M059J (cell line): Measurements from ENCODE around the gene ADAMTS17. TPM values are rescaled to one million over a fixed set of nuclear protein-coding genes. Genes with fewer than 3 reads are reported as not detected.
A peak's percentile ranks its signal among the peaks of the same experiment; 100 is the strongest.
"Not testable (repeated sequence)": the region's sequence is repeated elsewhere in the genome, so short reads cannot be mapped to it uniquely, and the experiment has no call there.

Source experiments
- DNase-seq: peaks from one replicate; pipeline ENCODE4 v3.0.0-alpha.2; 2012; ENCODE audit warnings: low read depth
- total RNA-seq: library from RNA; depleted of rRNA; stranded (reverse); fragments of >200 nt; shearing (Covaris generic); gene quantifications from 2 replicates; pipeline ENCODE4 v1.2.3, GENCODE V29; 2014

ADAMTS17 gene
- total RNA-seq, 1 experiment from 2014 or later: 0.02 TPM

DNA sequence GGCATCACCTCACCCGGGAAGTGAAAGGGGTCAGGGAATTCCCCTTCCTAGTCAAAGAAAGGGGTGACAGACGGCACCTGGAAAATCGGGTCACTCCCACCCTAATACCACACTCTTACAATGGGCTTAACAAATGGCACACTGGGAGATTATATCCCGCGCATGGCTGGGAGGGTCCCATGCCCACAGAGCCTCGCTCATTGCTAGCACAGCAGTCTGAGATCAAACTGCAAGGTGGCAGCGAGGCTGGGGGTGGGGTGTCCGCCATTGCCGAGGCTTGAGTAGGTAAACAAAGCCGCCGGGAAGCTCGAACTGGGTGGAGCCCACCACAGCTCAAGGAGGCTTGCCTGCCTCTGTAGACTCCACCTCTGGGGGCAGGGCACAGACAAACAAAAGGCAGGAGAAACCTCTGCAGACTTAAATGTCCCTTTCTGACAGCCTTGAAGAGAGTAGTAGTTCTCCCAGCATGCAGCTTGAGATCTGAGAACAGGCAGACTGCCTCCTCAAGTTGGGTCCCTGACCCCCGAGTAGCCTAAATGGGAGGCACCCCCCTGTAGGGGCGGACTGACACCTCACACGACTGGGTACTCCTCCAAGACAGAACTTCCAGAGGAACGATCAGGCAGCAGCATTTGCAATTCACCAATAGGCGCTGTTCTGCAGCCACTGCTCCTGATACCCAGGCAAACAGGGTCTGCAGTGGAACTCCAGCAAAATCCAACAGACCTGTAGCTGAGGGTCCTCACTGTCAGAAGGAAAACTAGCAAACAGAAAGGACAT, 257.5 kb downstream of the ADAMTS17 start:
- DNase-seq: not testable (repeated sequence)

DNA sequence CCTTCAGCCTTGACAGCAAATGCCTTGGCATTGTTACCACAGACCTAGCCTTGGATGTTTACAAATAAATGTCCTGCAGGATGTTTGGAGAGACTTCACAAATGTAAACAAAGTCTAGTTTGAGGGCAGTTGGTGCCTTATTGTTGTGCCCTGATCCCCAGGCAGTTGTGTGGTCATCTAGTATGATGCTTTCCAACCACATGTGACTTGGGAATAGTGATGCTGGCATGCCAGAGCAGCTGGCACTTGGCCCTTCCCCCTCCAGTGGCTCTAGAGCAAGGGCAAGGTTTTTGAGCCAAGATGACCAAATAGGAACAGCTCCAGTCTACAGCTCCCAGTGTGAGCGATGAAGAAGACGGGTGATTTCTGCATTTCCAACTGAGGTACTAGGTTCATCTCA, 258.2 kb downstream of the ADAMTS17 start:
- peak; percentile 47 for DNase-seq

DNA sequence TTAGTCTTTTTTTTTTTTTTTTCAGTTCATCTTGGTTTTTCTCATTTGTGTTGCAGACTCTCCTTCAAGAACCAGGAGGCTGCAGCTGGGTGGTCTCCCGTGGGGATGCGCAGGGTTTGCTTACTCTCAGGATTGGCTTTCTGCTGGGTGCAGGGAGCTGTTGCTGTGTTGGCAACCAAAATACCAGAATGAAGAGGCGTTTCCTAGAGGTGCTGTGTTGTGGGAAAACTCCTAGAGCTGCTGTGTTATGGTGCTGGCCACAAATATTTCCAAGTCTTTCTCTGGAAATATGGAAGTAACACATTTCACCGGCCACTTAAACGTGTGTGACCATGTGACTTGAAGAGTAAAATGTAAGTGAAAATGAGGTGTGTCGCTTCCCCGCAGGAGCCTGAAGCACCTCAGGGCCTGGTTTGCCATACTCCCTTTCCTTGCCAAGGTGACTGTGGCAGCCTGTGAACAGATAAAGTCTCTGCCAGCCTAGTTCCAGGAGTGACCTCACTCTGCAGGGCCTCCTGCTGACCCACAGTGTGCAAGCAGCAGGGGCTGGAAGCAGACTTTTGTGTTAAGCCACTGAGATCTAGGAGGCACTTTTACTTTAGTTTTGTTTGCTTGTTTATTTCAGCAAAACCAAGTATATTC, 258.9 kb downstream of the ADAMTS17 start:
- DNase-seq: peak; percentile 12

GRCh38 chr15:100081454-100081853, 260.3 kb downstream of the ADAMTS17 start:
- no peak for DNase-seq

DNA sequence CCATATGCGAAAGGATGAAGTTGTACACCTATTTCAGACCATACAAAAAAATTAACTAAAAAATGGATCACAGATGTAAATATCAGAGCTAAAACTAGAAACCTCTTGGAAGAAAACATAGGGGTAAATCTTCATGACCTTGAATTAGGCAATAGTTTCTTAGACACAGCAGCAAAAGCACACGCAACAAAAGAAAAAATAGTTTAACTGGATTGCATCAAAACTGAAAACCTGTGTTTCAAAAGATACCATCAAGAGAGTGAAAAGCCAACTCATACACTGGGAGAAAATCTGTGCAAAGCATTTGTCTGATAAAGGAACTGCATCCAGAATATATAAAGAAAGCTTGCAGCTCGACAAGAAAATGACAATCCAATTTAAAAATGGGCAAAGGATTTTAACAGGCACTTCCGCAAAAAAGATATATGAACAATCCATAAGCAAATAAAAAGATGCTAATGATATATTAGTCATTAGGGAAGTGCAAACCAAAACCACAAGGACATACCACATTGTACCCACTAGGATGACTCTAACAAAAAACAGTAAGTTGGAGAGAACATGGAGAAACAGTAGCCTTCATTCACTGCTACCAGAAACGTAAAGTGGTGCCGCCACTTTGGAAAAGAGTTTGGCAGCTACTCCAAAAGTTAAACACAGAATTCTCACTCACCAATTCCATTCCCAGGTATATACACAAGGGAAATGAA, 263.1 kb downstream of the ADAMTS17 start:
- peak; percentile 36 for DNase-seq

DNA sequence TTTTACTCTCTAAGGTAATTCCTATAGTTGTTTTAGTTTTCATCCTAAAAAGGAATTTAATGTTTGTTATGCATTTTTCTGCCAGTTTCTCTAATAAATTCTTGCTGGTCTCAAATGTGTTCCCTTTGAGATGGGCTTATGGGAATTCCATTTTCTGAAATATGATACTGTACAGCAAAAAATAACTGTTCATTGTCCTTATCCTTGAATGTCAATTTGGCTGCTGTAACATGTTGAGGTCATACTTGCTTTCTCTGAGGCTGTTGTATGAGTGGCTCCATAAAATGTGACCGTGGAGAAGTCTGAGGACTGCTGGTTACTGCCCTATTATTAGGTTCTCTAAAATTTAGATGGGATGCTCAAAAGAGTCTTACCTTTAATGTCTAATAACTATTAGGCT, 266.5 kb downstream of the ADAMTS17 start:
- DNase-seq: no peak

DNA sequence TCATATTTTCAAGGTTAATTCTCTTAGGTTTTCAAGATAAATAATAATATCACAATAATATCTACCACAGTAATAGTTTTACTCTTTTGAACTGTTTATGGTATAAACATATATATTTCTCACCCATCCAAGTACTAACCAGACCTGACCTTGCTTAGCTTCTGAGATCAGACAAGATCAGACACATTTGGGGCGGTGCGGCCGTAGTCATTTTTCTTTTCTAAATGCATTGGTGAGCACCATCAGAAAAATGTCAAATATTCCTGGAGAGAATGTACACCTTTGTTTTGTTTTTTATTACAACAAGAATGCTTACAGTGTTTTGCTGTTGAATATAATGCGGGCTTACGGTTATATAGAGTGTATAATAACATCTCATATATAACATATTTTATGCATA, 267.8 kb downstream of the ADAMTS17 start:
- DNase-seq: no peak

DNA sequence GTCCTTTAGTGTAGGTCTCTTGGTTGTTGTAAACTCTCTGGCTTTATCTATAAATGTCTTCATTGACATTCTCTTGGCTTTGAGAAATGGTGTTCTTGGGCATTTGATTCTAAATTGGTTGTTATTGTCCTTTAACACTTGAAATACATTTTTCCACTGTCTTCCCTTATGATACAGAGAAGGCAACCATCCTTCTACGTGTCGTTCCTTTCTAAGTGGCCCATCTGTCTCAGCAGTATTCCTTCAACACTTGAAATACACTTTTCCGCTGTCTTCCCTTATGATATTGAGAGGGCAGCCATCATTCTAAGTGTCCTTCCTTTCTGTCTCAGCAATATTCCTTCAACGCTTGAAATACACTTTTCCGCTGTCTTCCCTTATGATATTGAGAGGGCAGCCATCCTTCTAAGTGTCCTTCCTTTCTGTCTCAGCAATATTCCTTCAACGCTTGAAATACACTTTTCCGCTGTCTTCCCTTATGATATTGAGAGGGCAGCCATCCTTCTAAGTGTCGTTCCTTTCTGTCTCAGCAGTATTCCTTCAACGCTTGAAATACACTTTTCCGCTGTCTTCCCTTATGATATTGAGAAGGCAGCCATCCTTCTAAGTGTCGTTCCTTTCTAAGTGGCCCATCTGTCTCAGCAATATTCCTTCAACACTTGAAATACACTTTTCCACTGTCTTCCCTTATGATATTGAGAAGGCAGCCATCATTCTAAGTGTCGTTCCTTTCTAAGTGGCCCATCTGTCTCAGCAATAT, 275.1 kb downstream of the ADAMTS17 start:
- DNase-seq: not testable (repeated sequence)

GRCh38 chr15:100061944-100062343, 279.8 kb downstream of the ADAMTS17 start:
- no peak for DNase-seq

- peak; percentile 65 for DNase-seq
These were observed 281.4 kb downstream of the ADAMTS17 start for GRCh38 chr15:100060276-100060926.

GRCh38 chr15:100059521-100059920, 282.3 kb downstream of the ADAMTS17 start:
- DNase-seq: no peak

- DNase-seq: no peak
These were observed 282.7 kb downstream of the ADAMTS17 start for GRCh38 chr15:100059094-100059493.

DNA sequence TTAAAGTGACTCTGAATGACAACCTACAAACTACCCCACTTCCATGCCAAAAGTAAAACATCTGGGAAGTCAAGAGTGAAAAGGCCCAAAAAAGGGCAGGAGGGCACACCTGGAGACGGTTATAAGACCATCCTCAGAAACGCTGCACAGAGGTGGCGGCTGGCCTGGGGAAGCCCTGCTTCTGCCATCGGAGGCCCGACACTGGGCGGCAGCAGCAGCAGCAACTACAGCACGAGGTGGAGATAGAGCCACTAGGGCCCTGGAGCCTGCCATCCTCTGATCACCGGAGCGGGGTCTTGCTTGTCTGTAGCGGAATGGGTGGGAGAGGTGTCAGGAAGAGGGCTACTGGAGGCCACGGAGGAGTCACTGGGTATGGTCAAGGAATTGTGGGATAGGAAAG, 283.3 kb downstream of the ADAMTS17 start:
- DNase-seq: no peak

- DNase-seq: no peak
These were observed 284.5 kb downstream of the ADAMTS17 start for GRCh38 chr15:100057281-100057680.

DNA sequence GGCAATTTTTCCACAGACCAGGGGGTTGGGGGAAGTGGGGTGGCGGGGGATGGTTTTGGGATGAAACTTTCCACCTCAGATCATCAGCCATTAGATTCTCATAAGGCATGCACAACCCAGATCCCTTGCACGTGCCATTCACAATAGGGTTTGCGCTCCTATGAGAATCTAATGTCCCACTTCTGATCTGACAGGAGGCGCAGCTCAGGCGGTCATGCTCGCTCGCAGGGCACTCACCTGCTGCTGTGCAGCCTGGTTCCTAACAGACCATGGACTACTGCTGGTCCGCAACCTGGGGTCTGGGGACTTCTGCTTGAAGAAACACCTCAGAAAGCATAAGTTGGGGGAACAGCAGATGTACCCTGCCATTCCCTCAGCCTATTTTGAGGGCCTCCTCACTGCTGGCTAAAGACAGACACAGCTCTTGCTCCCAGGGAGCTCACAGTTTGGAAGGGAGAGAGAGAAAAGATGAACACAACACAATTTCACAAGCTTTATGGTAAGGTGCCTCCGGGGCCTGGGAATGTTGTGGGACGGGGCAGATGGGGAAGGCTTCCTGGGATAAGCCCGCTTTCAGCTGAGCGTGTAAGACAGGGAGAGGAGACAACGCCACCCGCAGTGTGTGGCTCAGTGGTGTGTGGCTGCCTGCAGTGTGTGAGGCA, 285.2 kb downstream of the ADAMTS17 start:
- no peak for DNase-seq

GRCh38 chr15:100055821-100056220, 286.0 kb downstream of the ADAMTS17 start:
- DNase-seq: no peak

DNA sequence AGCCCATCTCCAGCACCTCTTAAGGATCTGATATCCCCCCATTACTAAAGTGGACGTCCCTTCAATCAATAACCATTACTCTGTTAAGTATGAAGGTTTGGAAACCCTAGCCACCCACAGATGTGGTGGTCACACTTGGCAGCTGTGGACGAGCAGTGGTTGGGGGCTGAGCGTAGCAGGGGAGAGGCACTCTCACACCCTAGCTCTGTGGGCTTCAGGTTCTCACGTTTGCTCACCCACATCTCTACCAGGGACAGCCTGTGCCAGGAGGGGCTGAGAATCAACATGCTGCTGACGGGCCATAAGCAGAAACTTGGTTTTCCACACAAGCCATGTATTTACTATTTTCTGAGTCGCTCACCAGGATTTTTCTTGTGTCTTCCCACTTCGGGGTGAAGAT, 287.2 kb downstream of the ADAMTS17 start:
- DNase-seq: no peak

DNA sequence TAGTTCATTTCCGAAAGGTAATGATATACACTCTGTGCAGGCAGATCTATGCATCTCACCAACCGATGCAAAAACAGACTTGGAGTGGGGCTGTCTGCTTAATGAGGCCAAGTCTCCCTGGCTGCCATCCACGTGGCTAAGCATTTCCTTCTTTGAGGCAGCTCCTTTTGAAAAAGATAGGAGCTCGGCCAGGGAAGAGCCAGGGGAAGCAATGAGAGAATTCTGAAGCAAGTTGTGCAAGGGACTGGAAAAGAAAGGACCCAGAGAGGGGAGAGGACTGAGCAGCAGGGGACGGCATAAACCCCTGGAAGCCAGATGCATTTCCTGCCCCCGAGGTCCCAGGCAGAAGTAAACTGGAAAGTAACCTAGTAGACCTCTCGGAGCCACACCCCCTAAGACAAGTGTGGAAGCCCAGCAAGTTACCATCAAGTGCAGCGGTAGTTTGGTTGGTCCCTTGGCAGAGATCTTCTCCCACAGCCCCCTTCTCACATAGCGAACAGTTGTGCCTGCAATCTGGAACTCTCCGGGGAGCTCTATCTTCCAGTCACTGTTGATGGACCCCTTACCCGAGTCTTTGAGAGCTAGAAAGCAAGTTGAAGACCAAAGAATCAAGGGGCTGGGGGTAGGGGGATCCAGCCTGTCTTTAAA, 288.2 kb downstream of the ADAMTS17 start:
- no peak for DNase-seq

DNA sequence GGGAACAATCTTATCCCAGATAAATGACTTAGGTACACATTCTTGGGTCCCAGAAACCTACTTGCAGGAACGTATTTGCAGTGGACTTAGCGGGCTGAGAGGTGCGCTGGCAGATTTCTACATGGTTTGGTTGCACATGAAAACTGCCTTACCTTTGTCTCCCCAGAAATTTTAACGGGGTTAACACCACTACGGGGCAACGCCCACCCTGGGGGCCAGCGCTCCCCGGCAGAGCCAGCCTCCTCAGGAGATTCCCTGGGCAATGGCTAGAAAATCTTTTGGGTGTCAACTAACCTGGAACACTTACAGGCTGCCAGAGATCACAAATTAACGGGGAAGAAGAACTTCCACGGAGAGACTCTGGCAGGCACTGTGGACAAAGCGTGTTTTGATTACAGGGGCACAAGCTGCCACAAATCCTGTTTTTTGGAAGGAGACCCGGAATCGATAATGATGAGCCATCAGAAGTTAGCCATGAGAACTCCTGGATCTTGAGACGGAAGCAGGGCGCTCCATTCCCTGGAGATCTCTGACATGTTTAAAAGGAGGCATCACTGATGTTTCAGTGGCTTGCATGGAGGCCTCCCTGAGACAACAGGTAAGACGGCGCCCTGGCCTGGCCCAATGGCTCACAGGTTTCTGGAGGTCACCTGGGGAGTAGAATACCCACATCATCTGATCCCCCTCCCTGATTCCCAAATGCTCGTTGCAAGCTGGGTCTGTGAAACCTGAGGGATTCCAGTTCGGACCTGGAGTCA, 288.9 kb downstream of the ADAMTS17 start:
- no peak for DNase-seq
